OCI-LY1 (cell line): ENCODE data around the gene TMEM130.

Experiments
- H2AFZ ChIP-seq: fragments of 200-600 bp; sonication (generic), shearing (Covaris generic); 2 replicates; pipeline ENCODE4 v1.6.0; 2014; ENCODE audit warnings: antibody characterized with exemption, mild to moderate bottlenecking, low read length
- H3F3A ChIP-seq: fragments of 200-600 bp; sonication (generic), shearing (Covaris generic); 2 replicates; pipeline ENCODE4 v1.6.0; 2014; ENCODE audit warnings: mild to moderate bottlenecking, antibody characterized with exemption, low read length, moderate library complexity; ENCODE audit not compliant: insufficient read depth
- H3K27ac ChIP-seq: fragments of 200-600 bp; sonication (generic); 2 replicates; pipeline ENCODE4 v1.5.1; 2014; ENCODE audit warnings: low read length, mixed run types, mild to moderate bottlenecking, low read depth; ENCODE audit not compliant: poor library complexity, severe bottlenecking
- H3K27me3 ChIP-seq: fragments of 200-600 bp; sonication (generic); 2 replicates; pipeline ENCODE4 v1.6.0; 2014; ENCODE audit warnings: antibody characterized with exemption, mild to moderate bottlenecking, low read length, moderate library complexity; ENCODE audit not compliant: insufficient read depth
- H3K36me3 ChIP-seq: fragments of 200-600 bp; sonication (generic); 2 replicates; pipeline ENCODE4 v1.6.1; 2014; ENCODE audit warnings: mild to moderate bottlenecking, antibody characterized with exemption, low read length, moderate library complexity, mixed read lengths; ENCODE audit not compliant: insufficient read depth
- H3K4me1 ChIP-seq: fragments of 200-600 bp; sonication (generic); 2 replicates; pipeline ENCODE4 v1.5.1; 2014; ENCODE audit warnings: mild to moderate bottlenecking, low read length, moderate library complexity; ENCODE audit not compliant: insufficient read depth, severe bottlenecking
- H3K4me2 ChIP-seq: fragments of 200-600 bp; sonication (generic), shearing (Covaris generic); 2 replicates; pipeline ENCODE4 v1.6.1; 2014; ENCODE audit warnings: low read length
- H3K4me3 ChIP-seq: fragments of 200-600 bp; sonication (generic); 2 replicates; pipeline ENCODE4 v1.5.1; 2014; ENCODE audit warnings: low read length, low read depth, mild to moderate bottlenecking, mixed read lengths; ENCODE audit not compliant: poor library complexity, severe bottlenecking
- H3K79me2 ChIP-seq: fragments of 200-600 bp; shearing (Covaris generic); 2 replicates; pipeline ENCODE4 v1.6.1; 2016; ENCODE audit warnings: mixed run types, low read length, mixed read lengths; ENCODE audit not compliant: insufficient read depth
- H3K9ac ChIP-seq: fragments of 200-600 bp; sonication (generic), shearing (Covaris generic); 2 replicates; pipeline ENCODE4 v1.6.1; 2014; ENCODE audit warnings: mild to moderate bottlenecking, low read length, mixed read lengths
- H3K9me2 ChIP-seq: fragments of 200-600 bp; sonication (generic), shearing (Covaris generic); 2 replicates; pipeline ENCODE4 v1.6.1; 2014; ENCODE audit warnings: low read depth, mild to moderate bottlenecking, low read length, mixed read lengths
- H3K9me3 ChIP-seq: fragments of 200-600 bp; shearing (Covaris generic); 2 replicates; pipeline ENCODE4 v1.6.1; 2014; ENCODE audit warnings: low read length, mixed read lengths
- H4K20me1 ChIP-seq: fragments of 200-600 bp; sonication (generic), shearing (Covaris generic); 2 replicates; pipeline ENCODE4 v1.6.0; 2016; ENCODE audit warnings: mild to moderate bottlenecking, low read length; ENCODE audit not compliant: insufficient read depth
- CTCF ChIP-seq: fragments of 200-600 bp; sonication (generic), shearing (Covaris generic); IDR thresholded peaks from 2 replicates; pipeline ENCODE4 v1.5.1; 2017; ENCODE audit warnings: mild to moderate bottlenecking, antibody characterized with exemption, low read length, moderate library complexity, mixed read lengths
- EZH2 ChIP-seq: fragments of 200-600 bp; sonication (generic), shearing (Covaris generic); IDR thresholded peaks from 2 replicates; pipeline ENCODE4 v1.8.0; 2017; ENCODE audit warnings: borderline replicate concordance, mixed run types, mild to moderate bottlenecking, antibody characterized with exemption, low read length, moderate library complexity, mixed read lengths

TMEM130 gene

DNA sequence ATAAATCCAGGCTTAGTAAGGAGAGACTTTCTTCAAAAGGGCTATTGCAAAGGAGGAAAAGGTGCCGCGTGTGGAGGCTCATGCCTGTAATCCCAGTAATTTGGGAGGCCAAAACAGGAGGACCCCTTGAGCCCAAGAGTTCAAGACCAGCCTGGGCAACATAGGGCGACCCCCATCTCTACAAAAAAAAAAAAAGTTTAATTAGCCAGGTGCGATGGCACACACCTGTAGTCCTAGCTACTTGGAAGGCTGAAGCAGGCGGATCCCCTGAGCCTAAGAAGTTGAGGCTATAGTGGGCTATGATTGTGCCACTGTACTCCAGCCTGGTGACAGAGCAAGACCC is 32.2 kb downstream of the TMEM130 start:
- Histone ChIP-seq H3K4me3 (no peak overlapping the region), H3K79me2 (no peaks in the 10 kb centered on the region), H3K9me3 (no peaks in the 10 kb centered on the region), H3K27me3 (no peaks in the 10 kb centered on the region), H3K4me1 (no peaks in the 10 kb centered on the region), H3K4me2 (no peak overlapping the region), H4K20me1 (no peaks in the 10 kb centered on the region), H3F3A (no peaks in the 10 kb centered on the region), H3K27ac (no peak overlapping the region), H3K36me3 (no peaks in the 10 kb centered on the region), H3K9ac (no peak overlapping the region), H2AFZ (no peak overlapping the region), H3K9me2 (no peaks in the 10 kb centered on the region)
- TF ChIP-seq CTCF (no peak), EZH2 (no peak)

DNA sequence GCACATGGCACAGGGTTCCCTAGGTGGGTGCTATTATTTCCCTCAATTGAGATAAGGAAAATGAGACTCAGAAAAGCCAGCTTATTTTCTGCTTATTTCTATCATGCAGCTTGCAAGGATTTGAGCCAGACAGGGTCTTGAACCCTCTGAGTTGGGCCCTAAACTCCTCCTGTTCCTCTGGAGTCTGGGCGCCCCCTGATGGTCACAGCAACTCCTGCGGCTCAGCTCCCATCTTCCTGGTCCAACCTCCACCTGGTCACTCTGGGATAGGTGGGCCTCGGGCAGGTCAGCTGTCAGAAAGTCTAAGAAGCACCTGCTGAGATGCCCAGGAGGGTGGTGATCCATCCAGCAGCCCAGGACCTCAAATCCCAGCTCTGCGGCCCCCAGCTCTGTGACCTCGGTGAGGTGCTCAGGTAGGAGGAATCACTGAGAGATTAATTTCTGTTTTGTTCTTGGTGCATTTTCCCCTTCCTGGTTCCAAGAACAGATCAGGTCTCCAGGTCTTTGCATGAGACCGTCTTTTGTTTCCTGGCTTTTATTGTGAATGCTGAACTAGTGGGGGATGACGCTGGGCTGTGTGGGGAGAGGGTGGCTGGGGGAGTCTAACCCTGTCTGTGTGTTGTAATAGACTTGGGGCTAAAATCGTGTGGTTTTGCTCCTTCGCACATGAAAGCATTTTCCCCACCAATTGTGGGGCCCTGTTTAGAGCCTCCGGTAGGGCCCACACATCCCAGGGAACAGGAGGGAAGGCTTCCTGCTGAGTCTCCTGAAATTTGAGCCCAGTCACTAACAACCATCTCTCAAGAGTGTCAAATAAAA is 32.8 kb downstream of the TMEM130 start:
- Histone ChIP-seq H3K9me2 (no peaks in the 10 kb centered on the region), H3K27me3 (no peaks in the 10 kb centered on the region), H3K79me2 (no peaks in the 10 kb centered on the region), H3K36me3 (no peaks in the 10 kb centered on the region), H3F3A (no peaks in the 10 kb centered on the region), H3K4me2 (no peak overlapping the region), H3K4me3 (no peak overlapping the region), H3K9ac (no peak overlapping the region), H3K9me3 (no peaks in the 10 kb centered on the region), H3K27ac (no peak overlapping the region), H3K4me1 (no peaks in the 10 kb centered on the region), H4K20me1 (no peaks in the 10 kb centered on the region), H2AFZ (no peak overlapping the region)
- TF ChIP-seq CTCF (peak; percentile 97), EZH2 (no peak)

GRCh38 chr7:98834949-98835348 is 34.9 kb downstream of the TMEM130 start:
- Histone ChIP-seq H3K27me3 (no peaks in the 10 kb centered on the region), H3K4me1 (no peaks in the 10 kb centered on the region), H3K79me2 (no peaks in the 10 kb centered on the region), H3K4me2 (no peak overlapping the region), H2AFZ (no peak overlapping the region), H4K20me1 (no peaks in the 10 kb centered on the region), H3K4me3 (no peak overlapping the region), H3K9me2 (no peaks in the 10 kb centered on the region), H3K36me3 (no peaks in the 10 kb centered on the region), H3F3A (no peaks in the 10 kb centered on the region), H3K27ac (no peak overlapping the region), H3K9ac (no peak overlapping the region), H3K9me3 (no peaks in the 10 kb centered on the region)
- TF ChIP-seq EZH2 (no peak), CTCF (no peak)
